ENCODE measurements around the gene TSPOAP1.

Gene TSPOAP1

DNA sequence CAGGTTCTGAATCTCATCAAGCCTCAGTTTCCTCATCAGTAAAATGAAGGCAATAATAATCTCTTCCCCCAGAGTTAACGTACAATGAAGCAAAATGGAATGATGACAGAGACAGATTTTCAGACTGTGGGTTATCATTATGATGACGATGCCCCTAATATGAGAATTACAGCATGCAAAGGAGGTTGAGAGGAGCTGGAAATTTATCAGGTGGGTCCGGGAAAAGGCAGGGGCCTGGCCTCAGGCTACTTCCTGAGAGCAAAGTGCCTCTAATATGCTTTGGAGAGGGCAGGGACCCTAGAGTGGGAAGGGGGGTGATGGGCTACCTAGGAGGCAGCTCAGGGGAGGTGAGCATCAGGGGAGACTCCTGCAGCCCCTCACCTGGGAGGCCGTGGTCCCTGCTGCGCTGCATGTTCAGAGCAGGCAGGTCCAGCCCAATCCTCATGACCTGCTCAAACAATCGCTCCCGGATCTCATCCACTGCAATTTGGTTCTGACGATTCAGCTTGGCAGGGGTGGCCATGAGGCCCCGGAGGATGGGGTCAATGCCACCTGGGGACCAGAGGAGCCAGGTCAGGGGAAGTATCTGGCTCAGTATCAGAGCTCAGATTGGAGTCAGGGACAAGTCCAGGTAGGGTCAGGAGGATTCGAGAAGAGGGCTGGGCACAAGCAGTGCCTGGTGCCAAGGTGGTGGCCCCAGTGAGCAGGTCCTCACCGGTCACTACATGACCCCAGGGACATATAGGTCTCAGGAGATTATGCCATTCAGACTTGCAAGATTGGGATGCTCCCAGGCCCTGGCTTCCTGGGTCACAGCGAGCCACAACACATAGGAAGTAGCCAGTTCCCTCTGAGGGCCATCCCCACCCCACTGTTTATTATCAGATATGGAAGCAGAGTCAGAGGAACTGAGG lies 56.0 kb downstream of the TSPOAP1 start:
- no peak for DNase-seq

DNA sequence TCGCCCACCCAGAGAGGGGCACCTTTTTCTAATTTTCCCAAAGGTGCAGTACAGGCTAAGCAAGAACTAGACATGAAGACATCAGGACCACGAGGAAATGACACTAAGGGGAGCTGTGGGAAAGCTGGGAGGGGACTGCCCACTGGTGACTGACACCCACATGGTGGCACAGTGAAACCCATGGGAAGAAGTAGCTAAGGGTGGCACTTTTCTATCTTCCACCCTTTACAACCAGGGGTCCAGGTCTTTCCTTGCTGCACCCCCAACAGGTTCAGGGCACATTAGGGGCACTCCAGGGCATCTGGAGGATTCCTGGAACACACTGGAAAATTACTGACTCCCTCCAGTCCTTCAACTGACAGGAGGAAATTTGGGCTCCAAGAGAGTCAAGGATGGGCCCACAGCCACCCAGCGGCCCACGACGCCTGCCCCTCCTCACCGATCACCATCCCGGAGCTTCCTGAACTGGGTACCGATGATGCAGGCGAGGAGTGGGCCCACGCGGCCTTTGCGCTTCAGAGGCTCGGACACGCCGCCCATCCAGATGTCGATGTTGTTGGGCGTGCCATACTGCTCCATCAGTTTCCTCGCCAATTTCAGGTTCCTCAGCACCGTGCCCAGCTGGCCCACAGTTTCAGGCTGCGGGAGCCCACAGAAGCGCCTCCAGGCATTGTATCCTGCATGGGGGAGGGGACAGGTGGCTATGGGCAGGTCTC lies 57.2 kb downstream of the TSPOAP1 start:
- DNase-seq, result no peak

DNA sequence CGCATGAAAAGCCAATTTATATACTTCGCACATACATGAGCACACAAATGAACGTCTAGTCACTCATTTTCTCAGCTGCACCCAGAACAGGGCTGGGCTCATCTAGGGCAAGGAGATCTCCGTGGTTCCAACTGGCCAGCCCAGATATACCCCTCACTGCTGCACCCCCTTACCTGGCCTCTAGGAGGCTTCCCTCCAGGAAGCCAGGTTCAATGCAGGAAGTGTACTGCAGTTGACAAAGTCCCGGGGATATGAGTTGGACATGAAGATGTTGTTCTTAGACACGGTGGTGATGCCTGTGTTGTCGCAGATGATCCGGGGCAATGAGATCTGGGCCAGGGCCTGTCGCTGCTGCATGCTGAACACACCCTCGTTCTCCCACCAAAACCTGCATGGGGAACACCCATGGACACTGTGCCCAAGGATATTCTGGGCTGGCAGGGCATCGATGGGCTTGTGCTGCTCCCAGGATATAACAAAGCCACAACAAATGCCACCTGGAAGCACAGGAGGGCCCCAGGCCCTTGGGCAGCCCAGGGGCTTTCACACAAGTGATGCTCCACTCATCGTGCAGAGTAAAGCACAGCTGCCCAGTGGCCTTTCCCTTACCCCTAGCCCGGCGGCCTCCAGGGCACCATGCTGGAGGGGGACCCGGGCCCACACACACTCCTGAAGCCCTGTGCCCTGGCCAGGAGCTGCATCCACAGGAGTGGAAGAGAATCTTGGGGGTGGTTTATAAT lies 57.9 kb downstream of the TSPOAP1 start:
- DNase-seq, result no peak

DNA sequence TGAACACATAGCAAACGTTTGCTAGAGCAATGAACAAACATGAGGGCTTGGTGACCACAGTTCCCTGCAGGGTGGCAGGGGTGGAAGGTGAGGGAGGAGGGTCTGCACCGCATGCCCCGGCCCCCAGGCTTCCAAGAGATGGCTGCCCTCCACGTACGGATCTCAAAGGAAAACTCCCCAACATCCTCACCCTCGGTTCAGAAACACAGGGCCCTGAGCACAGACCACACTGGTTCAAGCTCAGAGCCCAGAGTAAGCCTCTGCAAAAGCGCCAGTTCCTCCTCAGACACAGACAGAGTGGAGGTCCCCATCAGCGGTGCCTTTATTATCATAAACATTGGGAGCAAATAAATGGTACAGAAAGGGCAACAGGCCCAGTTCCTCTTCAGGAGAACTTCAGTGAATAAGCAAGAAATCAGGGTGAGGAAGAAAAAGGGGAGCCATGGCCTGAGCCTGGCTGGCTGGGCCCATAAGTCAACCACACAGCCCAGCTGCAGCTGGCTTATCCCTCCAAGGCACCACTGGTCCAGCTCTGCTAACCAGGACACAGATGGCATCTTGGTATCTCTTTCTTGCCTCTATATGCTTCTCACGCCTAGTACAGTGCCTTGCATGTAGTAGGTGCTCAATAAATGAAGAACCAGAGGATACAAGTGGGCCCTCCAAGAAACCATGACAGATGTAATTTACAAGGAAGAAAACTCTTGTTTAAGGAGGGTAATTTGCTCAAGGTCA lies 58.9 kb downstream of the TSPOAP1 start:
- DNase-seq, result no peak

DNA sequence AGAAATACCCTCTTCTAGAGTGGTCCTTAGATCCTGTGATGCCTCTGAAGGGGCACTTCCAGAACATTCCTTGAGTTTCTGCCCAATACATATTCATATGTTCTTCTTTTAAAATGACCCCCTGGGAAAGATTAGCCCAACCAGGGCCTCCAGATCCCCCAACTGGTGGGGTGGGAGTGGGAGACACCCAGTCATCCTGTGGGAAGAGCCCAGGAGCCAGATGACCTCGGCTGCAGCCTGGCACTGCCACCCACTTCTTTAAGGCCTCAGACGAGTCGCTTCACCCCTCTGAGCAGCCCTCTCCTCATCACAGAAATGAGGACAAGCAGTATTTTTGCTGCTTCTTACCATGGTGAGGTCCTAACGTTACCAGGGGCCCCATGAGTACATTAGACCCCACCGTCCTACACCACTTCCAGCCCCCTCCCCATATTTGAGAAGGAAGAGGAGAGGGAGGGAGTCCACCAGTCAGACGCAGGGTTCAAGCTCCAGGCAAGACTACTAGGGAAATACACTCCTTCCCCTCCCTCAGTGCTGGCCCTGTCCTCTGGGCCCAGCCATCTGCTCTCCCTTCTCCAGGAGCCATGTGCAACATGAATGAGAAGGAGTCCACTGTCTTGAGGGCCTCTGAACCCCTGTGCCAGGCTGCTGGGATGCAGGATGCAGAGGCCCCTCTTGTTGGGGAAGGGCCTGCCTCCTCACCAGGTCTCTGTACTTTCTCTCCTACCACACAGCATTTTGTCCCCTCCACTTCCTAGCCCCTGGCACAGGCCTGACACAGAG lies 59.6 kb downstream of the TSPOAP1 start:
- no peak for DNase-seq

DNA sequence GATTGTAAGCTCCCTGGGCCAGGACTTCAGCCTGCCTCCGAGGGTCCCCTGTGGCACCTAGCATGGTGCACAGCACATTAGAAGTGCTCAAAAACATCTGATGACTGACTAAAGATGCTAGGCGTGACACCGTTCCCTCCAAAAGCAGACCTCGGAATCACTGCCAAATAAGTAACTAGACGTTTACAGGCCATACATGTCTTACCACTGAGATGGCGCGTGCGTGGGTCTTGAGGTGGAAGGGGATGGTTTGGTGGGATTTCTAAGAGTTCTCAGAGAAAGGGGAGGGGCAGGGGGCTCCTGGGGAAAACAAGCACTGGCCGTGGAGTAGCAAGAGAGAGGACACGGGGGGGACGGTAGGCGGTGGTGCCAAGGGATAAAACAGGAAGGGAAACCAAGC lies 60.3 kb downstream of the TSPOAP1 start:
- DNase-seq, result no peak

DNA sequence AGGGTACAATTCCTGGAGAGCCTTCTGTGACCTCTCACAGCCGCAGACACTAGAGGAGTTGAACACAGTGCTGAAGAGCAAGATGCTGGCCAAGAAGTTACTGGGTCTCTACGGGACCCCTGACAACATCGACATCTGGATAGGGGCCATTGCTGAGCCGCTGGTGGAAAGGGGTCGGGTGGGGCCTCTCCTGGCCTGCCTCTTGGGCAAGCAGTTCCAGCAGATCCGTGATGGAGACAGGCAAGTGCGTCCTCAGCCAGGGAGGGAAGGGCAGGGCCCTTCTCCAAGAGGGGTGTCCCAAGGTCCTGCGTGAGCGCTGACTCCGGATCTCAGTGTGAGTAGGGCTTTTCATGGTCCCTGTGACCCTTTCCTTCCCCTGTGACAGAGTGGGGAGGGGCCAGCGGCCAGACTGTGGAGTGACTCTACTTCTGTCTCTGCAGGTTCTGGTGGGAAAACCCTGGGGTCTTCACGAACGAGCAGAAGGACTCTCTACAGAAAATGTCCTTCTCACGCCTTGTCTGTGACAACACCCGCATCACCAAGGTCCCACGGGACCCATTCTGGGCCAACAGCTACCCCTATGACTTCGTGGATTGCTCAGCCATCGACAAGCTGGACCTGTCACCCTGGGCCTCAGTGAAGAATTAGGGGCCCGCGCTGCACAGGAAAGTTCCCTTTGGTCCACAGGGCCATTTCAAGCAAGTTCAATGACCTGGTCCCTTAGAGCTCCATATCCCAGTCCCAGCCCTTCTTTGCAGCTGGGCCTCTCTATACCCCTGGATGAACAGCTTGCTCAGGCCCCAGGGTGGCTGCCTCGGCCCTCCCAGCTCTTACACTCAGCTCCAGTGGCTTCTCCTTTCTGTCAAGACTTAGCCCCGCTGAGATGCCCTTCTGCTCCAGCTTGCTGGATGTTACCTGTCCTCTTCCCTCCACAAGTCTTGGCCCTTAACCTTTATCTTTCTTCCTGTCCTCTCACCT lies 61.0 kb downstream of the TSPOAP1 start:
- DNase-seq, result no peak

DNA sequence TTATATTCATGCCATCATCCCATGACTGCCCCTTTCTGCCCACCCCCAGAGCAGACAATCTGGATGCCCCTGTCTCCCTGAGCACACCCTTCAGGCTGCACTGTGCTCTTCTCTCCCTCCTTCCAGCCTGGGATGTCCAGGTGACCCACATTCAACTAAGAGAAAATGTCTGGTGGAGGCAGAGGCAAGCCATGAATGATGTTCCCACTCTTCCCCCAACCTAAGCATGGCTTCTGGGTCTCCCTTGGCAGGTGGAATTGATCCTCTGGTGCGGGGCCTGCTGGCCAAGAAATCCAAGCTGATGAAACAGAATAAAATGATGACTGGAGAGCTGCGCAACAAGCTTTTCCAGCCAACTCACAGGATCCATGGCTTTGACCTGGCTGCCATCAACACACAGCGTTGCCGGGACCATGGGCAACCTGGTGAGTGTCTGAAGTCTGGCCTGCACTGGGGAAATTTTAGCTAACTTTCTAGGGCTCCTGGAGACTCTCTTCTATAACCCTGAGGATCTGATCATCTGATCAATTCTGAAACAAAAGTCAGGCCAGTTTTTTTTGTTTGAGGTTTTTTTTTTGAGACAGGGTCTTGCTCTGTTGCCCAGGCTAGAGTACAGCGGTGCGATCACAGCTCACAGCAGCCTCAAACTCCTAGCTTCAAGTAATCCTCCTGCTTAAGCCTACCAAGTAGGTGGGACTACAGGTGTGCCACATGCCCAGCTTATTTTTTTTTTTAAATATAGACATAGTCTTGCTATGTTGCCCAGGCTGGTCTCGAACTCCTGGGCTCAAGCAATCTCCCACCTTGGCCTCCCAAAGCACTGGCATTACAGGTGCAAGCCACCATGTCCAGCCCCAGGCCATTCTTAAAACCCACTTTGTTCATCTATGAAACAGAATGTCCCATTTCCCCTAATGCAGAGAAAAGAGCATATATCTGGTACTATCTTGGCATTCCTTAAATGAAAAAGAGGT lies 62.4 kb downstream of the TSPOAP1 start:
- no peak for DNase-seq

DNA sequence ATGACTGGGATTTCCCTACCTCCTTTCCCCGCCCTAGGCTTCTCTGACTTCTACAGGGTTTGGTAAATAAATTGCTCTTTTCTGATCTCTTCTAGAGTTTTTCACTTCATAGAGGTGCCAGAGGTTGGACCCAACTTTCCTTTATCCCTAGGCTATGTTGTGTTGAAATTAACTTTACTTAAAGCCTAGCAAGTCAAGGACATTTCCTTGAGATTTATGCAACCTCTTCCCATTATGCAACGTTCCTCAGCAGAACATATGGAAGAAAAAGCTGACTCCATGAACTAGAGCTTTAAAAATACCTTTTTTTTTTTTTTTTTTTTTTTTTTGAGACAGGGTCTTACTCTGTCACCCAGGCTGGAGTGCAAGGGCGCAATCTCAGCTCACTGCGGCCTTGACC lies 63.3 kb downstream of the TSPOAP1 start:
- DNase-seq, result no peak

DNA sequence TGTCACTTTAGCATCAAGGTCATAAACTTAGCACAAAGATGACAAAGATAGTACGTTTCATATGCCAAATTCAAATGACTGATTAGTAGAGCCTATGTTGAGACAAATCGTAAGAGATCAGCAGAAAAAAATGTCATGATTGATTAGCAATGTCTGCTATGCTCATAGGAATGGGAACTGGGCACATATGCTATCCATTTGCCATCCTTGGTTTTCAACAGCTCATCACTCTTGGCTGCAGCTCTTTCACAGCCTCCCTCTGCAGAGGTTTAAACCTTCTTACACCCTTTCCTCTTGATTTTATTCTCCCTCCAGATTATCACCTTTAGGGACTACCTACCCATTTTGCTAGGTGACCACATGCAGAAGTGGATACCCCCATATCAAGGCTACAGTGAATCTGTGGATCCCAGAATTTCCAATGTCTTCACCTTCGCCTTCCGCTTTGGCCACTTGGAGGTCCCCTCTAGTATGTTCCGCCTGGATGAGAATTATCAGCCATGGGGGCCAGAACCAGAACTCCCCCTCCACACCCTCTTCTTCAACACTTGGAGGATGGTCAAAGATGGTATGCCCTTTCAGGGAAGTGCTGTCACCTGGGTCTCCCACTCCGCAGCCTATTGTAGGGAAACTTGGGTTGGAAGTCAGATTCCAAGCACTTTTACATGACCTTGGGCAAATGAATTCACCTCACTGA lies 64.0 kb downstream of the TSPOAP1 start:
- no peak for DNase-seq

DNA sequence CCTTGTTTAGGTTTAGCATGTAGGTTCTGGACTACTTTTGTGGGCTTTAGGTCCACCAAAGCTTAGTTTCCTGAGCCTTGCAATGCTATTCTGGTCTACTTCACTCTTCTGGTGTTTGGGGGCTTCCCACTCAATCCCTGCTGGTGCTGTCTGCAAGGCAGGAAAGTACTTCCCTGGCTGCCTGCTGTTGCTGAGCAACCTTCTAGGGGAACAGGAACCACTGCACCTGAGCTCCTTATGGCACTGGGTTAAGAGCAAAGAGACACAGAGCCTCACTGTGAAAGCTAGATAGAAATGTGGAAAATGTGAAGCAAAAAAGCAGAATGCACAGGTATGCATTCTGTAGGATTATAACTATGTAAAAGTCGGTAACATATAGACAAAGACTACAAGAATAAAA lies 64.8 kb downstream of the TSPOAP1 start:
- DNase-seq, result no peak

DNA sequence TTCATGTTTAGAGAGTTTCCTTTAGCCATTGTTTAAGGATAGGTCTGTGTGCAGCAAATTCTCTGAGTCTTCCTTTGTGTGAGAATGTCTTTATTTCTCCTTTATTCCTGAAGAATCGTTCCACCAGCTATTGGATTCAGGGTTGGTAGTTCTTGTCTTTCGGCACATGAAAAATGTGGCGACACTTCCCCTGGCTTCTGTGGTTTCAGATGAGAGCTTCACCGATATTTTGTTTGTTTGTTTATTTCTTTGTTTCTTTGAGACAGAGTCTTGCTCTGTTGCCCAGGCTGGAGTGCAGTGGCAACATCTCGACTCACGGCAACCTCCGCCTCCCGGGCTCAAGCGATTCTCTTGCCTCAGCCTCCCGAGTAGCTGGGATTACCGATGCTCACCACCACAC lies 66.4 kb downstream of the TSPOAP1 start:
- DNase-seq, result no peak

DNA sequence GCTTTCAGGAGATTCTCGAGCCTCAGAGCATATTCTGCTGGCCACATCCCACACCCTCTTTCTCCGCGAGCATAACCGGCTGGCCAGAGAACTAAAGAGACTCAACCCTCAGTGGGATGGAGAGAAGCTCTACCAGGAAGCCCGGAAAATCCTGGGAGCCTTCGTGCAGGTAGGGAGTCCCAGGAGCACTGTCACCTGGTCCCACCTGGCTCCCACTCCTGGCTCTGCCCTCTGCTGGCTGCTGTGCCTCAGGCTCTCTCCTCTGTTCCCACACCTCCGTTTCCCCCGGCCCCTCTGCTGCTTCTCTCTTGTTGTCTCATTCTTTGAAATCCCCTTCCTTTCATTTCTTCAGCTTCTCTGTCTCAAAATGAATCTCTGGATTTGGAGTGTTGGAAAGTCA lies 73.8 kb downstream of the TSPOAP1 start:
- no peak for DNase-seq

DNA sequence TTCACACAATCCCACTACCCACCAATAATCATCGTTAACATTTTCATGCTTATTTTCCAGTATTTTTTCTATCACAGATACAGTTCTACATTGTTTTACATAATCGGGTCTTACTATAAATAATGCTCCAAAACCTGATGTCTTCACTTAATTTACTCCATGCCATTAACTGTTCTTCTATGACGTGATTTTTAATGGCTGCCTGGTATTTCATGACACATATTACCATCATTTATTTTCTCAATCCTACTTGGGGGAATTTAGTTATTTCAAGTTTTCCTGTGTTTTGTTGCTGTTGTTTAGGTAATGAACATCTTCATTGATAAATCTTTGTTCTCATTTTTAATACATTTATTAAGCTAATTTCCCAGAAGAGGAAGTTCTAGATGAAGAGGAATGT lies 75.5 kb downstream of the TSPOAP1 start:
- no peak for DNase-seq

DNA sequence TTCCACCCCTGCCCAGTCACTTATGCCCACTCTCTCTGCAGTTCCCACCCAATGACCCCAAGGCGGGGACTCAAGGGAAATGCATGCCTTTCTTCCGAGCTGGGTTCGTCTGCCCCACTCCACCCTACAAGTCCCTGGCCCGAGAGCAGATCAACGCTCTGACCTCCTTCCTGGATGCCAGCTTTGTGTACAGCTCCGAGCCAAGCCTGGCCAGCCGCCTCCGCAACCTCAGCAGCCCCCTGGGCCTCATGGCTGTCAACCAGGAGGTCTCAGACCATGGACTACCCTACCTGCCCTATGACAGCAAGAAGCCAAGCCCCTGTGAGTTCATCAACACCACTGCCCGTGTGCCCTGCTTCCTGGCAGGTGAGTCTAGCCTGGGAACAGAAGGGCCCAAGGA lies 76.5 kb downstream of the TSPOAP1 start:
- no peak for DNase-seq
